HG02588 (cell line): ENCODE data around the gene LOXL3.

ENCODE experiments used
- ATAC-seq: cut with Tn5 transposase; IDR thresholded peaks from one replicate; pipeline ENCODE4 v1.9.1; 2021; ENCODE audit warnings: mild to moderate bottlenecking, moderate library complexity; ENCODE audit not compliant: unreplicated experiment

Gene LOXL3

DNA sequence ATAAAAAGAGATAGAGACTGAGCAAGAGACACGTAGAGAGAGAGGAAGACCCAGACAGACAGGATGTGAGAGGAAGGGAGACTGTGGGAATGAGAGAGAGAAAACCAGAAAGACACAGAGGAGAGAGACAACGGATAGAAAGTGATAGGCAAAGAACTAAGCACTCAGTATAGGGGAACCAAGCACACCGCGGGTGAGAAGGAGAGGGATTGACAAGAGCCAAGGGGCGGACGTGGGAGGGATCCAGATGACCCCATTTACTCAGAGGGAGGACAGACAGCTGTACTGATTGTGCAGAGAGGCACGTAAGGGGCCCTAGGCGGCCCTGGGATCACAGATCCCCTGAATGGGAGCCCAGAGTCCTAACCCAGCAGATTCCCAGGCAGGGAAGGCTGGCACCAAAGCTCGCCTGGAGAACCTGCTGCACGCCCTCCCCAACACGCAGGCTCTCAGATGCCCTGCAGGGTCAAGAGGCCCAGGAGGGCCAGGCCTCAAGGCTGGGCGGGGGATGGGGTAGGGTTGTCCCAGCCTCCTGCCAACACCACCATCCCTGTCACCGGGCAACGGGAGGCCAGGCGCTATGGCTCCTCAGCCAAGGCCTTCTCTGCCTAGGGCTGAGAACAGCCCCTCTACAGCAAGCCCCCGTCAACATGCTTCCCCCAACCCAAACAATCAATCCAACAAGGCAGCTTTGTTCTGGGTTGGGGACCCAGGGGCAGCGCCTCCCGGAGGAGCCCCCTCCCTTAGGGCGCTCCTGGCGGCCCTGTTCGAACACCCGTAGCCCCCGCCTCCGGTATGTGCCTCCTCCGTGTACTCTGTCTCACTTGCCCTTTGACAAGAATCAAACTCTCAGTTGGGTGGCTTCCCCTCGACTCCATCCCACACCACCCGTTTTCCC lies 579 bp downstream of the LOXL3 start:
- no peak for ATAC-seq

DNA sequence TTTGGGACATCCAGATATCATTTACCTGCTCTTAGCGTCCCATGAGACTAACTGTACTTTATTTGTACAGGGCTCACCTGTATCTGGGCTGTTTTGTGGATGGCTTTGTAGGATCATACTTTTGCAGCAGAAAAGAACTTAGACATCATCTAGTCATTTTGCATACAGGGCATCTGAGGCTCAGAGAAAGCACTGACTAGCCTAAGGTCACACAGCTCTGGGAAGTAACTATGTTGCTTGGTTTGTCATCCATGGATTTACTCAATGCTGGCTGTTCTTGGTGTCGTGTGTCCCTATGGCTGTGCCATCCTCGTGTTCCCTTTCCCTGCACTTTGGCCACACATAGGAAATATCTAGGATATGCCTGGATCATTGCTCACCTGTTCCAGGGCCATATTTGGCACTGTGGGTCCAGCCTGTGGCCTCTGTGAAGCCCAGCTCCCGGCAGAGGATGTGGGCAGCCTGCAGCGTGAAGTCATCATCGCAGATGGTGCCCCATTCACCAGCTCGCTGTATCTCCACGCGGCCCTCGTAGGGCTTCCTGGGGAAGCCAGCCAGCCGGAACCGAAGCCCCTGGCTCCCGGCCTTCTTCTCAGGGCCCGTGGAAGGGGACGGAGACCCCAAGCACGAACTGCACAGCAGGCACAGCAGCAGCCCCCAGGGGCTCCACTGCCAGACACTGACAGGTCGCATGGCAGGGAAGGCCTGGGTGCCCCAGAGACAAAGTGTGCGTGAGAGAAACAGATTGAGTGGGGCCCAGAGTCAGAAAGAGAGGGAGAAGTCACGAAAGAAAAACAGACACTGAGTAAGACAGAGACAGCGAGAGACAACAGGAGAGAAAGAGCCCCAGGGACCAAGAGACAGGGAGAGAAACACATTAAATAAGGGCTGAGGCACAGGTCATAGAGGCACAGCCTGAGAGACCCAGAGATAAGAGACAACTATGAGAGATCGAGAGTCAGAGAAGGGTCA lies 1.5 kb downstream of the LOXL3 start:
- no peak for ATAC-seq

DNA sequence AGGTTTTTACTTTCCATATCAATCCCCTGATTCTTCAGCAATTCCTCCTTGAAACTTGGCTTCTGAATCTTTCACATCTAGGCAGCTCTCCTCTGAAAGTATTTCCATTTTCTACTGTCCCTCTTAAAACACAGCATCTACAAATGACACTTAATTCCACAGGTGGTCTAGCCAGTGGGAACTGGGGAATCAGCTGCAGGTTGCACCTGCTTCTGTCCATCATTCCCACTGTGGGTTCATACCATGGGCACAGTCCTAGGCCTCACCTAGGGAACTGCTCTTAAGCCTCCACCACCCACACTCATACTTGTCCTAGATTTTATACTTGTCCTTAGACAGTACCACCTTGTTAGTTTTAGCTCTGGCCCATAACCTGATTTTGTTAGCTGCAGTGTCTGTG lies 2.2 kb downstream of the LOXL3 start:
- no peak for ATAC-seq

DNA sequence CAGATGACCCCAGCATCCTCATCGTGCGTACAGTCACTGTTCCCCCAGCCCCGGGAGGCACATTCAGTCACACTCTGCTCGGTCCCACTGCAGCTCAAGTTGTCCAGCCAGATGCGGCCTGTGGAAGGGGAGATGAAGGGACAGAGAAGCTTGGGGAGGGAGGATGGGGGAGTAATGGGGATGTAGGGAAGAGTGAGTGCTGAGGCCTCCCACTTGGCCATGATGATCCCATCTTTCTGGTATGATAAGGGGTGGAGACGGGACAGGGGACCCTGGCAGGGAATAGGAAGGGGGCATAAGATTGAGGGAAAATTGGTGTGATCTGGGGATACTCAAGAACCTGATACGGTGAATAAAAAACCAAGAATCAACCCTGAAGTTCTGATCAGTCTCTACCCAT lies 3.5 kb downstream of the LOXL3 start:
- no peak for ATAC-seq

DNA sequence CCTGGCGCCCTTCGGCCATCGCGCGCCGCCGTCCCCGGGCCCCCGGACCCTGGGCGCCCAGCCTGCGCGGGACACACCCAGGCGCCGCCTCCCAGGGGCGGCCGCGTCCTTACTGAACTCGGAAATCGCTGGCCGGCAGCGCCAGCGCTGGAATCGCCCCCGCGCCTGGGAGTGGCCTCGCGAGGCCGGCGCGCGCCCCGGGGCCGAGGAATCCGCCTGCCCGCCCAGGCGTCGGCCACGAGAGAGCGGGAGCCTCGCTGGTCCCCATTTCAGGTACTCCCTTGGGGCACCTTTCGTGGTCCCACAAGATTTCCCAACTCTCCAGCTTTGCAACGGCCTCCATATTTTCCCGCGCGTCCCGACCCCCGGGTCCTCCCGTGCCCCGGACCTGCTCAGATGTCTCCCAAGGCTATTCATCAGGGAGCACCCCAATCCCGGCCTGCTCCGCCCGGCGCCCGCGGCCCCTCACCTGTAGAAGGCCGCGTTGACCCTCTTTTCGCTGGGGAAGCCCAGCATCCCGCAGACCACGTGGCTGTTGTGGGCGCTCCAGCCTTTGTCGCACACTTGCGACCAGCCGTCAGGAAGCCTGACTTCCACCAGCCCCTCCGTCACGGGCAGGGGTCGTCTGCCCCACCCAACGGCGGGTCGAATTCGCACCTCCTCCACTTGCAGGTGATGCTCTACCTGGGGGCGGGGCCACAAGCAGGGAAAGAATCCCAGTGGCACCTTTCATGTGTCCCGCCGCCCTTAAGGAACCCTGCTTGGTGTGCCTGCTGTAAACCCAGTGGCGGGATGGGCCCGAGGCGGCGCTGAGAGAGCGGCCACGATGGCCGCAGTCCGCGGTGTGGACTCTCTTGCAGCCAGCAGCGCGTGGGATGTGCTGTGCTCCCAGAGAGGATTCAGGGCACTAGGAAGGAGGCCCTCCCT lies 4.6 kb downstream of the LOXL3 start:
- no peak for ATAC-seq

GRCh38 chr2:74548285-74548899 lies 5.3 kb downstream of the LOXL3 start:
- ATAC-seq, result no peak

- no peak for ATAC-seq
Measured at GRCh38 chr2:74546004-74546403, 7.7 kb downstream of the LOXL3 start.

DNA sequence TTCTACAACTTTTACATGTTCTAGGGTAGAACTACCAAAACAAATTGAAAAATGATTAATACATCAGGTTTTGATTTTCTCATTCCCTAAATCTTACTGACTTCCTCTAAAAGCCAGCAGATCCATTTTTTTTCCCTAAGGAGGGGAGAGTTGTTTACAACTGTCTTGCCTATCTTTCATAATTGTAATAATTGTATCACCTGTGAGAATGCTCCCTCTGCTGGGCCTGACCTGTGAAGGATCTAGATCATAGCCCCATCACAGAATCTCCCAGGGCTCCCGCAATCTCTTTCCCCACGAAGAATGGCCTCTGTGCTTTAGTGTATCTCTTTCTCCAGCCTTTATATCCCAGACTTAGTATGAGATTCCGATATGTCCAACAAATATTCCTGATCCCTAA lies 9.1 kb downstream of the LOXL3 start:
- no peak for ATAC-seq

DNA sequence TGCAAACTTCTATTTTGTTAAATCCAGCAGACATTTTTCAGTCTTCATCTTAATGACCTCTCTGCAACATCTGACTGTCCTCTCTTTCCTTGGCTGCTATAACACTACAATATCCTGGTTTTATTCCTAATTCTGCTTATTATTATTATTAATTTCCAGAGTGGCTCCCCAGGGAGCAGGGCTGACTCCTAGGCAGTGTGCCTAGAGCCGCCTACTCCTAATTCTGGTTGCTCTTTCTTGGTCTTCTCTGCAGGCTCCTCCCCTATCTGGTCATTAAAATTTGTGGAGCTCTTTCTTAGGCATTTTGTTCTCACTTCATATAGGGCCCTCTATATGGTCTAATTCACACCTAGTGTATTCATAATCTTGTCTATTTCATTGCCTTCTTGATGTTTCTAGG lies 10.8 kb downstream of the LOXL3 start:
- ATAC-seq, result no peak

GRCh38 chr2:74540291-74540690 lies 13.5 kb downstream of the LOXL3 start:
- no peak for ATAC-seq

GRCh38 chr2:74538881-74539339 lies 14.8 kb downstream of the LOXL3 start:
- ATAC-seq, result no peak

DNA sequence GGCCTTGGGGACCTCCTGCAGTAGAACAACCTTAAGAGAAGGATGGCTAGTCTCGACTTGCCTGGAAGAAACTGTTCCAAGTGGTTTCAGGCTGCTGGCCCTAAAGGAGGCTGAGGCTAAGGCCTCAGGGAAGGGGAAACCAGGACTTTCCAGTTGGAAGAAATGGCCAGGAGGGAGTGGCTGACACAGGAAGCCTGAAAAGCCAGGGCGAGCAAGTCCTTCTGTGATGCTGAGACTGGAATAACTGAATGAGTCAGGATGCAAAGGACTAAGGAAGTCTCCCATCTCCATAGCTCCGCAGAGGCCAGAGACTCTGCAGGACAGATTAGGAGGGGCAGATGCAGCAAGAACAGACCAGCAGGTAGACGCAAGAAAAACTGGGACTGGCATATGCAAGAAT lies 16.6 kb downstream of the LOXL3 start:
- ATAC-seq, result no peak

- no peak for ATAC-seq
Measured at GRCh38 chr2:74536166-74536950, 17.4 kb downstream of the LOXL3 start.

DNA sequence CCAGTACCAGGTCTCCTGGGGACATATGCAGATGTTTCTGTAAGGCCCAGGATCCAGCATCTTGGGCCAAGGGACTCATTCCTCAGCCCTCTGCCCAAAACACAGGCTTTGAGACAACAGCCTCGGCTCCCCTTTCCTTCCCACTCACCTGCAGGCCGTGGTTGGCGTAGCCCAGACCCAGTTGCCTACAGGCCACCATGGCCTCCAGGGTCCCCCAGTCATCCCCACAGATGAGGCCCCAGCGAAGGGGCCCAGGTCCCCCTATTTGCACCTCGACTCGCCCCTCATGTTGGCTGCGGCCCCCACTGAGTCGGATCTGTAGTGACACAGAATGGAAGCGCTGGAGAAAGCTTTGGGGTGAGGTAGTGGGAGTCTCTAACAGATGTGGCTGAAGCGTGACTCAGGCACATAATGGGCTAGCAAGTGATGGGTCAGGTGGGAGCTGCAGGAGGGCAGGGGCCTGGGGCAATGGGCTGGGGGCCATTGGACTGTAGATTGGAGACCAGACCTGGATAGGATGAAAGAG lies 18.2 kb downstream of the LOXL3 start:
- no peak for ATAC-seq

DNA sequence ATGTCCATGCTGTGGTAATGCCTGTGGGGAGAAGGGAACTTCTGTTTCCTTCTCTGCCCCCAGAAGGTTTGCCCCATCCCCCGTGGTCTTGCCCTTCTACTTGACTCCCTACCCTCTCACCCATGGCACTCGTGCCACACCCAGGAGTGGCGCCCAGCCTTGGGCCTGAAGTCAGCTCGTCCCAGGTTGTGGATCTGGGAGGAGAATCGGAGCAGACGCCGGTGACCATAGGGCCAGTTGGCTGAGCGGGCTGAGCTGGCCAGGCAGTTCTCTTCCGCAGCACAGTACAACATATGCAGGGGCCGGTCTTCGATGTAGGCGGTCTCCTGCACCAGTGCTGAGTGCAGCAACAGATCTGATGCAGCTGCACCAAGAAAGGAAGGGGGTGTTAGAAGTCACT lies 19.3 kb downstream of the LOXL3 start:
- ATAC-seq, result no peak

GRCh38 chr2:74533464-74533863 lies 20.3 kb downstream of the LOXL3 start:
- ATAC-seq, result no peak

GRCh38 chr2:74532222-74532621 lies 21.5 kb downstream of the LOXL3 start:
- ATAC-seq, result no peak

DNA sequence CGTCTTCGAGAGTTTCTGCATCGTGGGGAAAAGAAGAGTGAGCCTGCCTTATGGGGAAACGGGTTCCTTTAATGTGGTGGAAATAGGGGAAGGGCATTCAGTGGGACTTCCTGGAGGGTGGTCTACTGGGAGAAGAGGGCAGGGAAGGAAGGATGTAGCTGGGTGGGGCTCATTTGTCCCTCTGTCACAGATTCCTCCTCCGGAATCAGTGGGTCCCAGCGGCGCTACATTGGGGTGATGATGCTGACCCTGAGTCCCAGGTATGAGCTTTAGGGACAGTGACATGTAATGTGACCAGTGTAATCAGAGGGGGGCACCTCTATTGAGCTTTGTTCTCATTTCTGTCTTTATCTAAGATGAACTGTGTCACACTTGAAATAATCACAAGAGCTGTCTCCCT lies 22.1 kb downstream of the LOXL3 start:
- no peak for ATAC-seq
